ENCODE data around the gene TCF12.

Gene TCF12

GRCh38 chr15:56883088-56883487, 35.4 kb upstream of the TCF12 start:
- TF ChIP-seq CTCF (IDR thresholded peaks at IDR 0.05; ENCODE audit: low read length, missing control alignments): no peak
- H3K4me3 ChIP-seq (replicated peaks; ENCODE audit: low read depth, low read length): no peak overlapping the region
- DNase-seq (ENCODE audit: low read depth): no peak

- no peak for TF ChIP-seq CTCF (IDR thresholded peaks at IDR 0.05; ENCODE audit: low read length, missing control alignments)
- no peak for DNase-seq (ENCODE audit: low read depth)
- H3K4me3 ChIP-seq (replicated peaks; ENCODE audit: low read depth, low read length): peak overlapping the region; percentile 52
These were observed 32.0 kb upstream of the TCF12 start for GRCh38 chr15:56886363-56886931.

GRCh38 chr15:56886932-56887781, 31.3 kb upstream of the TCF12 start:
- peak overlapping the region; percentile 58 for H3K4me3 ChIP-seq (replicated peaks; ENCODE audit: low read depth, low read length)
- no peak for TF ChIP-seq CTCF (IDR thresholded peaks at IDR 0.05; ENCODE audit: low read length, missing control alignments)
- peak; percentile 98 for DNase-seq (ENCODE audit: low read depth)

GRCh38 chr15:56887782-56888438, 30.5 kb upstream of the TCF12 start:
- DNase-seq (ENCODE audit: low read depth): no peak
- peak overlapping the region; percentile 58 for H3K4me3 ChIP-seq (replicated peaks; ENCODE audit: low read depth, low read length)
- no peak for TF ChIP-seq CTCF (IDR thresholded peaks at IDR 0.05; ENCODE audit: low read length, missing control alignments)

GRCh38 chr15:56890038-56890437, 28.4 kb upstream of the TCF12 start:
- no peak for TF ChIP-seq CTCF (IDR thresholded peaks at IDR 0.05; ENCODE audit: low read length, missing control alignments)
- H3K4me3 ChIP-seq (replicated peaks; ENCODE audit: low read depth, low read length): no peak overlapping the region
- no peak for DNase-seq (ENCODE audit: low read depth)

GRCh38 chr15:56891852-56892440, 26.5 kb upstream of the TCF12 start:
- TF ChIP-seq CTCF (IDR thresholded peaks at IDR 0.05; ENCODE audit: low read length, missing control alignments): no peak
- no peak for DNase-seq (ENCODE audit: low read depth)
- no peak overlapping the region for H3K4me3 ChIP-seq (replicated peaks; ENCODE audit: low read depth, low read length)
